DMS 273 (cell line): ENCODE data around the gene TBCK.
"Not testable (repeated sequence)": the region's sequence is repeated elsewhere in the genome, so short reads cannot be mapped to it uniquely, and the experiment has no call there.

Experiments
- DNase-seq: peaks from one replicate; lab custom pipeline; 2025; ENCODE audit not compliant: unreplicated experiment; lab: John Stamatoyannopoulos, UW

TBCK gene

DNA sequence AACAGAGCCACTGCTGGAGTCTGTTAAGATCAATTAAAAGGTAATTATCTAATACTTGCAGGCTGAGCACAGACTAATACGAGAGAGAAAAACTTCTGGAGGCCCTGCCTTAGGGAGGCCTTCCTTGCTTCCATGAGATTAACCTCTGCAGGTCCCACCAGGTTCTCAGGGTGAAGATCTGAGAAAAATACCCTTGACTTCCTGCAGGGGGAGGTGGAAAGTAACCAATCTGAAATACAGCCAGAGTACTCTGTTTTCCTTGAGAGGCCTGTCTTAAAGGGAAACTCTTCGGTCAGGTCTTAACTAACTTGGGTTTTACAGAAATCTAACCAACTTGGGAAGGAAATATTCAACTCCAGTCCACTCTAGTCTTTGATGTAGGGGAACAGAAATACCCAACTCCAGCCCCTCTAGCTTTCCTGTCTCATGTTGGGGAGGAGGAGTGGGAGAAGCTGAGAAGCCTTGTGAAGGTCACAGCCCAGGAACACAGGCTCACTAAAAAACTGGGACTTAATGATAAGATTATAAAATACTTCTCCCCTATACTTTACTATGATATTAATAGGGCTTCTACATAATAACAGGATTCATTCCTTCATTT lies 77.1 kb downstream of the TBCK start:
- DNase-seq: peak; percentile 36

DNA sequence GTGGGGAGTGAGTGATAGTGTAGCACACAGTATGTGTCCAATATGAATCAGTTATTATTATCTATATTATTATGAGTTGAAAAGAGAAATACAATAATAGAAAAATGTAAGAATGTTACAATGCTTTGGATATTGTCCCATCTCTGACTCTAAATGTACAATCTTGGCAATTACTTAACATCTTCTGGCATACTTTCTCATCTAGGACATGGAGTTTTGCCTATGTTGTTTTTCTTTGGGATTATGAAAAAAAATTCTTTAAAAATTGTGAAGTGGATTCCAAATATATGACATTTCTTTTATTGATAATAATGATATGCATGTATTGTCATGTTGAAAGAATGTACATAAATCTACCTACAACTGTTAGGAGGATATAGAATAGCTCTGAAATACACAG lies 84.1 kb downstream of the TBCK start:
- DNase-seq: no peak

DNA sequence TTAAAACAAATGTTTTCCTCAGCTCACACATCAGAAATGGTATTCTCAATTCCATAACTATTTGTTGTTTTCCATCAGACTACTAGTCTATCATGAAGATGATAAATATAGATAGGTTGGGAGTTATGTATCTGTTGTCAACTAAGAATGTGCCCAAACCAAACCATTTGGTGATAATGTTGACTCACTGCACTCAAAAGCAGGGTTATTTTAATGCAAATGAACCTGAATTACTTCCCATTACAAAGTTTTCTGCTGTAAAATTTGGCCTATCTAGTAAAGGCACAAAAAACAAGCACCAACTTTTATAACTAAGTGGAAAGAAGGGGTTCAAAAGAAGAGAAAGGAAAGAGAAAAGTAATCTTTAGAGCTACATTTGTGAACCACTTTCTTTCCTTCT lies 93.5 kb downstream of the TBCK start:
- DNase-seq: no peak

DNA sequence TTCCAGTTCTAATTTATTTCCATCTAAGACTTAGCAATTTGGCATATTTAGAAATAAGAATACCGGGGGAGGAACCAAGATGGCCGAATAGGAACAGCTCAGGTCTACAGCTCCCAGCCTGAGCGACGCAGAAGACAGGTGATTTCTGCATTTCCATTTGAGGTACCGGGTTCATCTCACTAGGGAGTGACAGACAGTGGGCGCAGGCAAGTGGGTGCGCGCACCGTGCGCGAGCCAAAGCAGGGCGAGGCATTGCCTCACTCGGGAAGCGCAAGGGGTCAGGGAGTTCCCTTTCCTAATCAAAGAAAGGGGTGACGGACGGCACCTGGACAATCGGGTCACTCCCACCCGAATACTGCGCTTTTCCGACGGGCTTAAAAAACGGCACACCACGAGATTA lies 102.7 kb downstream of the TBCK start:
- not testable (repeated sequence) for DNase-seq

DNA sequence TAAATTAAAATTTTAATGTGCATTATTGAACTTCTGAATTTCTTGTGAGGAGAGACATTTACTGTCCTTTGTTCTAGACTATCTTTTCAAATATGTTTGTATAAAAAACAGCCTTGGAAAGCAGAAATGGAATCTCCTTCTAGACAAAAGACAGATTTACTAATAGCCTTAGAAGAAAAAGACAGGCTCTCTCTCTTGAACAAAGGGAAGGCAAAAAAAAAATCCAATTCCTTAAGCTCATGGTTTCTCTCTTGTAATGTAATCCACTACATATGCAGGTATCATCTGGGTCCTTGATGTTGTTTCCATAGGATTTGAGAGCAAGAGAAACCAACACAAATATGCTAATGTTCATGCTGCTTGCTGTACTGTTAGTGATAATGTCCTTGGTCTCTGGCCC lies 106.0 kb downstream of the TBCK start:
- no peak for DNase-seq

DNA sequence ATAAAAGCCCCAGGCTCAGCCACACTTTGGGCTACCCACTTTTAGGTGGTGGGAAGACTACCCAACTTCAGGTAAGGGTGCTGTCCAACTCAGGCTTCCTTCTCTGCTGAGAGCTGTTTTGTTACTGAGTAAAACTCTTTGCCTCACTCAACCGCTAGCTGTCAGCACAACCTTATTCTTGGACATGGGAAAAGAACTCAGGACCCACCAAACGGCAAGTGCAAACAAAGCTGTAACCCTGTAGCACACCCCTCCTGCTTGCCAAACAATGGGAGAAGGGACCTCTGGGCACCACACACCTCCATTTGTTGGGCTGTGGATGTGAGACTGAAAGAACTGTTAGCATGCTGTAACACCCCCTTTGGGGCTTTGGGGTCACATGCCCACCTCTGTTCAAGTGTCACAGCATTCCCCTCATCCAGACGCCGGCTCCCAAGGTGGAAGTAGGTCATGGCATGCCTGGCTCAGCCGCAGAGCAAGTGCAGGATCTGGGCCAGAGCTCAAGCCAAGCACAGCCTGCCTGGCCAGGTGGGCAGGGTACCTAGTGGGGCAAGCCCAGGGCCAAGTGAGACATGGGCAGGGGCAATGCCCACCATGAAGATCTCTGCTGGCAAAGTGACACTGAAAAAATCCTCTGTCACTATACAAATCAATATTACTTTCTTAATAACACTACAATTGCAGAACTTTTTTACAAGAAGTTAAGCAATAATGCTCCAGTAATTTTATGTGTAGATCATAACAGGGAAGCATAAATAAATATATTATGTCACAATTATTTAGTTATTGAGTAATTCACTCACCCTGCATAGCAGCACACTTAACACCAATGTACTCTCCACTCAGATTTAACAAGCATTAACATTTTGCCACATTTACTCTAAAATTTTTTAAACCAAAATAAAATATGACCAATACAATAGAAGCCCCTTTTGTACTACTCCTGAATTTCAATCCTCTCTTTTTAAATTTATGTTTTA lies 107.2 kb downstream of the TBCK start:
- no peak for DNase-seq

DNA sequence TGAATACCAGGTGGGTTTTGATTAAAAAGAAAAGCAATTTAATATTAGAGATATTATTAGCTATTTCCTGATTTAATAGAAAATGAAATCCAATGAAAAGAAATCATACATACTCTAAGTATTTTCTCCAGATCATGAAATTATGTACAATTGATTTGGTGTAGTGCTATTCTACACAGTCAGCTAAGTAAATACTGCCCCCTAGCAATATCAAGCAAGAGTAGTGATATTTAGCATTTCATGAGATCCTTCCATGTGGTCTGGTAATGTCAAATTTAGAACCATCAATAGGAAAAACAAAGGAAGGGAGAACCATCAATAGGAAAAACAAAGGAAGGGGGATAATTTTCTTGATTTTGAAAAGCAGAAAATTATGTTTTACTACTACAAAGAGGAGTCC lies 114.6 kb downstream of the TBCK start:
- DNase-seq: peak; percentile 16

DNA sequence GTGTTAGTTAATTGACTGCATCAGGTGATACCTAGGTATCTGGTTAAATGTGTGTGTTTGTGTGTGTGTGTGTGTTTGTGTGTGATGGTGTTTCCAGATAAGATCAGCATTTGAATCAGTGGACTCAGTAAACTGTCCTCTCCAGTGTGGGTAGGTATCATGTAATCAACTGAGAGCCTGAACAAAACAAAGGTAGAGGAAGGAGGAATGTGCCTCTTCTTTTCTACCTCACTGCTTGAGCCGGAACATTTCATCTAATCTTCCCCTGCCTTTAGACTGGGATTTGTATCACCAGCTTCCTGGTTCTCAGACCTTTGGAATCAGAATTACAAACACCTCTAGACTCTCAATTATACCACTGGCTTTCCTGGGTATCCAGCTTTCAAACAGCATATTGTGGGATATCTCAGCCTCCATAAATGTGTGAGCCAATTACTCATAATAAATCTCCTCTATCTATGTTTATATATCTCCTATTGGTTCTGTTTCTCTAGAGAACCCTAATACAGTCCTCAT lies 120.5 kb downstream of the TBCK start:
- DNase-seq: no peak

DNA sequence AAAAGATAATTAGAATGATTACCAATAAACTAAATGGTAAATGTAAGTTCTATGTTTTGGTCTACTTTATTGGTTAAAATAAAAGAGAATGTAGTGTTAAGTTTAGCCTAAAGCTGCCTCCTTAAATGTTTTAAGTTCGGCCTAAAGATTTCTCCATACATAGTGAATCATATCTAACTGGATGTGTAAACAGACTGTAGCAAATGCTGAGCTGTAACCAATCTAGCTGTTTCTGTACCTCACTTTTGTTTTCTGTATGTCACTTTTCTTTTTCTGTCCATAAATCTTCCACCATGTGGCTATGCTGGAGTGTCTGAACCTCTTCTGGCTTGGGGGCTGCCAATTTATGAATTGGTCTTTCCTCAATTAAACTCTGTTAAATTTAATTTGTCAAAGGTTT lies 121.2 kb downstream of the TBCK start:
- no peak for DNase-seq

DNA sequence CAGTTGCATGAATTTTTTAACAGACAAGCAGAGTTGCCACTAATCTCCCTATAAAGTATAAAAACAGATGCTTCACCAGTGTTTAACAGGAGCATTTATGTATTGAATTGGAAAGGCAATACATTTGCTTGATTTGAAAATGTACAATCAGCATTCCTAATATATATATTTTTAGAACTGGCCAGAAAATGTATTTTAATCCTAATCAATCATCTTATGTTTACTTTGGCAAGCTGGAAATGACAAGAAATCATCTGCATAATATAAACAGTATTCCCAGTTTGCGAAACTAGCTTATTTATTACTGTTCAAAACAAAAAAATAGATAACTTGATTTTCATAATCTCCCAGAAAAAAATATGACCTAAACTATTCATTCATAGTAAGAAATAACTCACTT lies 123.9 kb downstream of the TBCK start:
- DNase-seq: no peak

DNA sequence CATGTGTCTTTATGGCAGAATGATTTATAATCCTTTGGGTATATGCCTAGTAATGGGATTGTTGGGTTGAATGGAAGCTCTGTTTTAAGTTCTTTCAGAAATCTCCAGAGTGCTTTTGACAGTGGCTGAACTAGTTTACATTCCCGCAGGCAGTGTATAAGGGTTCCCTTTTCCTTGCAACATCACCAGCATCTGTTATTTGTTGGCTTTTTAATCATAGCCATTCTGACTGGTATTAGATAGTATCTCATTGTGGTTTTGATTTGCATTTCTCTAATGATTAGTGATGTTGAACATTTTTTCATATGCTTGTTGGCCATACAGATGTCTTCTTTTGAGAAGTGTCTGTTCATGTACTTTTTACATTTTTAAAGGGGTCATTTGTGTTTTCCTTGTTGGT lies 129.8 kb downstream of the TBCK start:
- DNase-seq: no peak

DNA sequence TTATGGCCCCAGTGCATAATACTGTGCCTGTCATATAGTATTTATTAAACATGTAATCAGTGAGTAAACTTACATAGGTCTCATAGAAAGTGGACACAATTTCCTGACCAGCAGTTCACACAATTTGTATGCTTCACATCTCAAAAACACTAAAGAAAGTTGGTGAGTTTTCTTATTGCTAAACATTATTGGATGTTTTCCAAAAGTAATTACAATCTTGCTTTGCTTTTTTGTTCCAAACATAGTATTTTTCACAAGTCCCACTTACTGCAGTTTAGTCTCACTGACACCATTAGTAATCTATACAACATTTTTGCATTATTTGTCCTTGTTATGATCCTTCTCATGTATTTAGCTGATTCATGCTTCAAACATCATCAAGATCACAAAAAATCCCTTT lies 132.5 kb downstream of the TBCK start:
- no peak for DNase-seq

DNA sequence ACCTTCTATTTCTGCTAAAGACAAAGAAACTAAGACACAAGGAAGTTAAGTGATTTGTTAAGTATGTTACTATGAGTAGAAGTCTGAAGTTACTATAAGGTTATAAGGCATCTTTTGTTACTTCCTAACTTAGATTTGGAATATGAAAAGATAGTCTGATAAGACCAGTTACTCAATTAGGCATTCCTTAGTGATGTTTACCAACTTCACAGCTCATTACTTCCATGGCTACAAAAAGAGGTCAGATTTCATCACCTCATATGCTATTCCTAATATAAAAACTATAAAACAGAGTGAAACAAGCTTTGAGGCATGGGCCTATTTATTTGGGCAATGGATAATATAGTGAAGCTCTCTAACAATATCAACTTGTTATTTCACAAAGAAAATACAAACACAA lies 143.1 kb downstream of the TBCK start:
- no peak for DNase-seq

DNA sequence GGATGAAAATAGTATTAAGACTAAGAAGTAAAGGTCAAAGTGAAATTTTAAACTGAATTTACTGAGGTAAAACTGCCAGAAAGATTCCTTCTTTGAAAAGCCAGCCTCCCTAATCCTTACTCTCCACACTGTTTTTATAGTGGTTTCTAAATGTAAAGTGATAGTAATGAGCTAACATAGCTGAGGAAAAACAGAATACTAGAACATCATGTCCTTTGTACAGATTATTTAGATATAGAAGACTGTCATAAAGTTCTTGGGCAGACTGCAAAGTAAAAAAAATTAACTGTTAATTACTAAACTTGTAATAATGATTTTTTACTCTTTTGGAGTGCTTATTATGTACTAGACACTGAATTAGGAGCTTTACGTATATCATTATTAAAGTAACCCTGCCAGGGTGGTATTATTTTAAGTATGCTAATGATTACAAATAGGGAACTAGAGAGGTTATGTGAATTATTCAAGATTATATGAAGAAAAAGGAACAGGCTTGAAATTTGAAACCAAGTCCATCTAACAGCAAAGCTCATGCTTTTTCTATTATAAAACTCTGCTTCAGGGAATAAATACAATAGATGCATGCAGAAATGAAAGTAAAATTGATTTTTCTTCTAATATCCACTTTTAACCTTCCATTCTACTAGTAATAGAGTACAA lies 150.5 kb downstream of the TBCK start:
- DNase-seq: no peak

DNA sequence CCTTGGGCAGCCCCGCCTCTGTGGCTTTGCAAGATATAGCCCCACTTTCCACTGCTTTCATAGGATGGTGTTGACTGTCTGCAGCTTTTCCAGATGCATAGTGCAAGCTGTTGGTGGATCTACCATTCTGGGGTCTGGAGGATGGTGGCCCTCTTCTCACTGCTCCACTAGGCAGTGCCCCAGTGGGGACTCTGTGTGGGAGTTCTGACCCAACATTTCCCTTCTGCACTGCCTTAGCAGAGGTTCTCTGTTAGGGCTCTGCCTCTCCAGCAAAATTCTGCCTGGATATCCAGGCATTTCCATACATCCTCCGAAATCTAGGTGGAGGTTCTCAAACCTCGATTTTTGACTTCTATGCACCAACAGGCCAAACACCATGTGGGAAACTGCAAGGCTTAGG lies 153.7 kb downstream of the TBCK start:
- DNase-seq: no peak

DNA sequence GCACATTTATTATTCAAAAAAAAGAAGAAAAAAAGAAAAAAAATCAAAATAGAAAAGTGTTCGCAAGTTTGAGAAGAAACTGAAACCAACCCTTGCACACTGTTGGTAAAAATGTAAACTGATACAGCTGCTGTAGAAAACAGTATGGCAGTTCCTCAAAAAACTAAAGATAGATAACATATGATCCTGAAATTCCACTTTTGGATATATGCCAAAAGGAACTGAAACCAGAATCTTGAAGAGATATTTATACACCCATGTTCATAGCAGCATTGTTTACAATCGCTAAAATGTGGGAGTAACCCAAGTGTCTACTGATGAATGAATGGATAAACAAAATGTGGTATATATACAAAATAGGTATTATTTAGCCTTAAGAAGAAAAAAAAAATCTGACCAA lies 155.4 kb downstream of the TBCK start:
- no peak for DNase-seq

DNA sequence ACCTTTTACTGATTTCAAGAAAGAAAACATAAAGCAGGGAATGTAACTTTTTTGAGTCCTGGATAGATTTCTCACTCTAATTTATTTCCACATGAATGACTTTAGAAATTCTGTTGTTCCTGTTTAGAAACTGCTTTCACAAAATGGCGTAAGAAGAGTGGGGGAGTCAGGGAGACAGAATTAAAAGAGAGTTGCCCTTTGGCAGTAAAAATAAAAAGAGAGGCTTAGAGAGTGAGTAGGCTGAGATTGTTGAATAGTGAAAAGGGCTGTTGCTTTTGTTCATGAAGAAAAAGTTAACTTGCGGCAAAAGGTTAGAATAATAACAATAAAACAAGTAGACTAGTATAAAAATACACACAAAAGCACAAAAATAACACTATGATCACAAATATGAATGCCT lies 166.1 kb downstream of the TBCK start:
- DNase-seq: no peak

DNA sequence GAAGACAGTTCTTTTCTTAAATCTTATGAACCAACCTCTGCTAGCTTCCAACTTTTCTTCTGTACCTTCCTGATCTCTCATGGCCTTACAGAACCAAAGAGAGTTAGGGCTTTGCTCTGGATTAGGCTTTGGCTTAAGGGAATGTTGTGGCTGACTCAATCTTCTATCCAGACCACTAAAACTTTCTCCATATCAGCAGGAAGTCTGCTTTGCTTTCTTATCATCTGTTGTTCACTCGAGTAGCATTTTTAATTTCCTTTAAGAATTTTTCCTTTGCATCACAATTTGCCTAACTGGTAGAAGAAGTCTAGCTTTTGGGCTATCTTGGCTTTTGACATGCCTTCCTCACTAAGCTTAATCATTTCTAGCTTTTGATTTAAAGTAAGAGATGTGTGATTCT lies 167.0 kb downstream of the TBCK start:
- DNase-seq: no peak

DNA sequence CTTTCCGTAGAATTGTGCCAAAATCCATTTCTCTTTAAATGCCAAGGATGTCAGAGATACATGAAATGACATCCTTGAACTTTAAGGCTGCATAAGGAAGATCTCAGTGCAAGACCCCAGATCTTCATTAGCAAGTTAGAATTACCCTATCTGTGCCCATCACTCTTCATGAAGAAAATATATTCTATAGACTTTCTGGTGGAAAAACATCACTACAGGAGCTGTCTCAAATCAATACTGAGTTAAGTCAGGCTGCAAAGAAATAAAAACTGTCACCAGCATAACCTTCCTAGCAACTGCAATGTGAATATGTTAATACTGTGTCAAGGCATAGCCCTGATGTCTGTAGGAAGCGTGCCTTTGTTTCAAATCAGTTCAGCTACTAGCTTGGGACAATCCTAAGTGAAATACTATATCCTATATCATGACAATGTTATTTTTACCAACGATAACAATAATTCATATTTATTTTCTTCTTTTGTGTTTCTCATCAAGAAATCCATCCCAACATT lies 173.3 kb downstream of the TBCK start:
- no peak for DNase-seq

DNA sequence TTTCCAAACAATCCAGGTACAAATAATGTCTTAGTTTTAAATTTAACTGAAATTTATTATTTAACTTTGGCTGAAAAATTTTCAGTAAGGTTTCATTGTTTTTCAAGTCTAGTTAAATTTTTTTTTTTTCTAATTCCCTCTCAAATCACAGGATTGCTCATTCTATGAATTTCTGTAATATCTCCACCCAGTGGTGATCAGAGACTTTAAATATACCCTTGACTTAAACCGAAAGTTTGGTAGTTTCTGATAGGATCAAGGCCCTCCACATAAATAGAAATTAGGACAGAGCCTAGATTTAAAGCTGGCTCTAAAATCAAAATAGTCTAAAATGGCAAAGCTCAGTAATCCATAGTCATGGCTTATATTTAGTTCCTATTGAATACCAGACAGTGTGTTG lies 175.4 kb downstream of the TBCK start:
- no peak for DNase-seq

DNA sequence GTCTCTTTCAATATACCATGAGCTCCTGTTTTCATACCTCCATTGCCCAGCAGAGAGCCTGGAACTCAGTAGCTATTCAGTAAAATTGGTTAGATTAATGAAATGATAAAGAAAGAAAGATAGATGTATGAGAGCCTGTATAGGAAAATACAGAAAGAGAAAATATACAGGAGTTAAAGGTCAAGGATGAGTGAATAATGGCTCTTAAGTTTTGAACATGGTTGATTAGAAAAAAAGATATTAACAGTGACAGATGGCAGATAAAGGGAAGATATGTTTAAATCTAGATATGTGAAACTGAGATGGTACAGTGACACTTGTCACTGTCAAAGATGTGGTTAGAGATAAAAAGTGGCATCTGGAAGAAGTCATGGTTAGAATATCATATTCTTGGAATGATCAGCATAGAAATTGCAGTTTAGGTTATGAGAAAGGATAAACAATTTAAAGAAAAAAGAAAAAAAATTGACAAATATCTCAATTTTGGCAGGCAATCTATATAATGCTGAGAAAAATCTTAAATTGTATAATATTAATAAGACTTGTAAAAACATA lies 179.2 kb downstream of the TBCK start:
- DNase-seq: no peak
